ENCODE measurements around the gene PGPEP1. TPM values are rescaled to one million over a fixed set of nuclear protein-coding genes. Genes with fewer than 3 reads are reported as not detected.

The PGPEP1 gene
- total RNA-seq, 1 donor from 2014 or later = 27.5 TPM

DNA sequence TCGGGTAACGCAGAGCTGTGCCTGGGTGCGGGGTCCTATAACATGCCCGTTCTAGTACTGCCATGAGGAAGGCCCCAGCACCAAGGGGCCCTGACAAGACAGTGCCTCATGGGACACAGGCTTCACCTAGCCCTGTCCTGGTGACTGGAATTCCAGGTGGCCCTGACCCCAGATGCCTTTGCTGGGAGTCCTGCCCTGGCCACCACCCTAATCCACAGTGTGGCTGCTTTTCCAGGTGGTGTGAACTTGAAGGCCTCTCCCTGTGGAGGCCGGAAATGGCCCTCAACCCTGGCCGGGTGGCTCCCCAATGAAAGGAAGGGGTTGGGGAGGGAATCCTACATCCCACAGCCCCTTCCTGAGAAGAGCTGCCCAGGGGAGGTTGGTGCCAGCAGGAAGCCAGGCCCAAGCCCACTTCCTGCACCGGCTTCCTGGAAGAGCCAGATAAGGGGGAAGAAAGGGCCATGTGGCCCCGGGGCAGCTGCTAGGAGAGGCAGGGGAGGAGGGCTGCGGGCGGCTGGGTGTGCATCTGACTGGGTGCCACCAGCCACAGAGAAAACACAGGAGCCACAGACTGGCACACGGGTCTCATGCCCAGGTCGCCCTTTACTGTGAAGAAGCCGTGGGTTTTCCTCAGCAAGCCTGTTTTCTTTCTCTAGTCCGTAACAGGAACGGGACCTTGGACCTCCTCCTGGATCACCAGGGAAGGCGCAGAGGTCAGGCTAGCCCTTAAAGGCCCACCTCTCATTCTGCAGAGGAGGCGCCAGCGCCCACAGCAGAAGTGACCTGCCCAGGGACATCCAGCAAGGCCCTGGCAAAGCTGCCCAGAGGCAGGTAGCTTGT is 22.2 kb upstream of the PGPEP1 start:
- no peak overlapping the region for H3K4me3 ChIP-seq
- no peaks in the 10 kb centered on the region for H3K27me3 ChIP-seq
- peaks cover 35% of the 10 kb centered on the region for H3K4me1 ChIP-seq
- no peaks in the 10 kb centered on the region for H3K9me3 ChIP-seq
- intact Hi-C loops (cut with DNase I) = no loop called here
- H3K27ac ChIP-seq = peak overlapping the region; percentile 42
- TF ChIP-seq POLR2AphosphoS5 (IDR thresholded peaks at IDR 0.05; ENCODE audit: insufficient read depth in 1 of 2, low read depth in 1 of 2) (peak in 1 of 2 donors; percentile 45), POLR2A (IDR thresholded peaks at IDR 0.05) (no peak)
- DNase-seq (ENCODE audit: extremely low spot score in 2 of 2) = no peak
- no peaks in the 10 kb centered on the region for H3K36me3 ChIP-seq

DNA sequence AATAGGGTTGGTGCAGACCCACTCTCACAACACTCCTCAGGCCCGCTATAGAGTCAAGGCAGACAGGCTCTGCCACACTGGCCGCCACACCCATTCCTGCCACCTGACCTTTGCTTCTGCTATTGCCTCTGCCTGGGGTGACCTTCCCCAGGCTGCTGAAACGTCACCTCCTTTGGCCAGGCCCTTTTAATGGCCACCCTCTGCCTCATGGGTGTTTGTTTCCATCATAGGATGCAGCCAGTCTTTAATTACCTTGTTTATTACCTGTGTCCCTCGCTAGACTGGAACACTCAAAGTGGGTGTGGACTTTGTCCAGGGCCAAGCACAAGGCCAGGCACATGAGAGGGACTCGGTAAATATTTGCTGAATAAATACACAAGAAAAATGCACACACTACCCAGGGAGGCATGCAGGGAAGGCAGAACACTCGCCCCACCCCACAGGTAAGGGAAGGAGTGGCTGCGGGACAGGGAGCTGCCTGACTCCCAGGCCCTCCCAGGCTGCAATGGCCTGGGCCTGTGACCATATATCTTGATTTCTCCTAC is 20.7 kb upstream of the PGPEP1 start:
- TF ChIP-seq, protein P1, sequence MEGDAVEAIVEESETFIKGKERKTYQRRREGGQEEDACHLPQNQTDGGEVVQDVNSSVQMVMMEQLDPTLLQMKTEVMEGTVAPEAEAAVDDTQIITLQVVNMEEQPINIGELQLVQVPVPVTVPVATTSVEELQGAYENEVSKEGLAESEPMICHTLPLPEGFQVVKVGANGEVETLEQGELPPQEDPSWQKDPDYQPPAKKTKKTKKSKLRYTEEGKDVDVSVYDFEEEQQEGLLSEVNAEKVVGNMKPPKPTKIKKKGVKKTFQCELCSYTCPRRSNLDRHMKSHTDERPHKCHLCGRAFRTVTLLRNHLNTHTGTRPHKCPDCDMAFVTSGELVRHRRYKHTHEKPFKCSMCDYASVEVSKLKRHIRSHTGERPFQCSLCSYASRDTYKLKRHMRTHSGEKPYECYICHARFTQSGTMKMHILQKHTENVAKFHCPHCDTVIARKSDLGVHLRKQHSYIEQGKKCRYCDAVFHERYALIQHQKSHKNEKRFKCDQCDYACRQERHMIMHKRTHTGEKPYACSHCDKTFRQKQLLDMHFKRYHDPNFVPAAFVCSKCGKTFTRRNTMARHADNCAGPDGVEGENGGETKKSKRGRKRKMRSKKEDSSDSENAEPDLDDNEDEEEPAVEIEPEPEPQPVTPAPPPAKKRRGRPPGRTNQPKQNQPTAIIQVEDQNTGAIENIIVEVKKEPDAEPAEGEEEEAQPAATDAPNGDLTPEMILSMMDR (IDR thresholded peaks at IDR 0.05) = no peak
- TF ChIP-seq POLR2AphosphoS5 (IDR thresholded peaks at IDR 0.05; ENCODE audit: insufficient read depth in 1 of 2, low read depth in 1 of 2) = no peak
- Histone ChIP-seq H3K4me3 (no peak overlapping the region), H3K9me3 (no peaks in the 10 kb centered on the region), H3K27me3 (no peaks in the 10 kb centered on the region), H3K4me1 (peaks cover 40% of the 10 kb centered on the region), H3K36me3 (no peaks in the 10 kb centered on the region), H3K27ac (peak overlapping the region; percentile 20)
- DNase-seq (ENCODE audit: extremely low spot score in 2 of 2) = no peak
- intact Hi-C loops (cut with DNase I) = no loop called here

DNA sequence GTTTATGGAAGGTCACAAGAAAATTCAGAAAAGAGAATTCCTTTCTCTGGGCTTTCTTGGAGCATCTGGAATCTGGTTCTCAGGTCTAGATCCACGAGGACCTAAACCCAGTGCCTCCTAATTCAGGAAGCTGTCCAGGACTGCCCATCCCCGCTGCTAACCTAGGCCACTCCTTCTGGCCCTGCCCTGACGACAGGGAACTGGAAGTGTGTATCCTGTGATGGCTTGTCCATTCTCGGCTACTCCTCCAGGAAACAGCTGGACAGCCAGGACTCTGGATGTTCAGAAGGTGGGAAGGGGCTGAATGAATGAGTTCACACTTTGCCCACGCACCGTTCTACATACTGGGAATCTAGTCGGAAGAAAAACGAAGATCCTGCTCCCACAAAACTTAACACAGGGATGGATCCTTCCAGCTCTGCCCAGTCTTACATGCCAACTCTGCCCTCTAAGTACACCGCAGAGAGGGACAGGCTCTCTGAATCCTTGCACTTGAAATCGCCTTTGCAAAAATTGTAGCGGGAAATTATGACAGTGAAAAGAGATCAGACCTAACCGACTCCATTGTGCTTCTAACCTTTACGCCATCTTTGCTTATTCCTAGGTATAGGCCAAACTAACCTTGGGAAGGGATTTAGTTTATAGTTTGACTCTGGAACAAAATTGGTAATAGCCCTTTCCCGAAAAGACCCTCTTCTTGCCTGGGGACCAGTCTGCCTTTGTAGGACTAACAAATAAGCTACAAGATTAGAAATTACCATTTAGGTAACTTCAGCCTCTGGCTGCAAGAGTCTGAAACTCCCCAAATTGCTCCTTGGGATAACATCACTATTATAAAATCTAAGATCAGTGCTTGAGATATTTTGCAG is 19.3 kb upstream of the PGPEP1 start:
- Histone ChIP-seq H3K9me3 (no peaks in the 10 kb centered on the region), H3K4me3 (no peak overlapping the region), H3K27ac (peak overlapping the region; percentile 89), H3K4me1 (peaks cover 40% of the 10 kb centered on the region), H3K27me3 (no peaks in the 10 kb centered on the region), H3K36me3 (no peaks in the 10 kb centered on the region)
- intact Hi-C loops (cut with DNase I) = no loop called here
- no peak for DNase-seq (ENCODE audit: extremely low spot score in 2 of 2)
- TF ChIP-seq POLR2AphosphoS5 (IDR thresholded peaks at IDR 0.05; ENCODE audit: insufficient read depth in 1 of 2, low read depth in 1 of 2) (no peak), POLR2A (IDR thresholded peaks at IDR 0.05) (no peak)
- TF ChIP-seq, protein P1 (IDR thresholded peaks at IDR 0.05) = no peak

DNA sequence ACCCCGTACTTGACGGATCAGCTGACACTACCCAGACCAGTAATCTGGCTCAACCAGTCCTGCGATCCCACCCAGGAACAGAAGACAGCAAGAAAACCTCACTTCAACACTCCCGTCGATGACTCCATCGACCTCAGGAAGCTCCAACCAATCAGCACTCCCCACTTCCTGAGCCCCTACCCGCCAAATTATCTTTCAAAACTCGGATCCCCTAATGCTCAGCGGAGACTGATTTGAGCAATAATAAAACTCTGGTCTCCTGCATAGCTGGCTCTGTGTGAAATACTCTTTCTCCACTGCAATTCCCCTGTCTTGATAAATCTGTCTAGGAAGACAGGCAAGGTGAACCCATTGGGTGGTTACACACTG is 18.7 kb upstream of the PGPEP1 start:
- intact Hi-C loops (cut with DNase I) = no loop called here

DNA sequence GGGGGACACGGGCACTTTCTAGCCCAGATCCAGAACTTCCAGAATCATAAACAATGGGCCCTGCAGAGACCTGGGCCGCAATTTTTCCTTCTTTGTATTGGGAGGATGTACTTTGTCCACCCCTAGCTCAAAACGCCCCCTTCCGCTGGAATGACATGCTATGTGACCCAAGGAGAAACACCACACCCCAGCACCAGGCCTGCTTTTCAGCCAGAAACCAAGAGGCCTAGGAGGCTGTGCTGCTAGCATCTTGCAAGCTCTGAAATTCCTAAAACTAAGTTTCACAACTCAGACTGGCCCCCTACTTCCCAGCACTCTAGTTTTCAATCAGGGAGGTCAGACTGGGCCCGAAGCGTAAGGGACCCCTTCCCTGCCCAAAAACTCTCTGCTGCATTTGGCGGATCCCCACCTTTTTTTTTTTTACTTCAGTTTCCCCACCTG is 18.1 kb upstream of the PGPEP1 start:
- H3K27ac ChIP-seq = peak overlapping the region; percentile 89
- peak overlapping the region; percentile 71 to 73 for H3K4me3 ChIP-seq
- no peaks in the 10 kb centered on the region for H3K27me3 ChIP-seq
- no peak for DNase-seq (ENCODE audit: extremely low spot score in 2 of 2)
- TF ChIP-seq, protein P1 (IDR thresholded peaks at IDR 0.05) = no peak
- no peak for TF ChIP-seq POLR2AphosphoS5 (IDR thresholded peaks at IDR 0.05; ENCODE audit: insufficient read depth in 1 of 2, low read depth in 1 of 2)
- no peak for TF ChIP-seq POLR2A (IDR thresholded peaks at IDR 0.05)
- no peaks in the 10 kb centered on the region for H3K9me3 ChIP-seq
- peaks cover 40% of the 10 kb centered on the region for H3K4me1 ChIP-seq
- intact Hi-C loops (cut with DNase I) = no loop called here
- H3K36me3 ChIP-seq = no peaks in the 10 kb centered on the region

More for the DNA sequence above, 18.7 kb upstream of the PGPEP1 start:
- Histone ChIP-seq H3K4me1 (peaks cover 40% of the 10 kb centered on the region), H3K4me3 (peak overlapping the region; percentile 71 to 73), H3K27ac (peak overlapping the region; percentile 89), H3K27me3 (no peaks in the 10 kb centered on the region), H3K9me3 (no peaks in the 10 kb centered on the region), H3K36me3 (no peaks in the 10 kb centered on the region)
- TF ChIP-seq, protein P1 (IDR thresholded peaks at IDR 0.05) = no peak
- TF ChIP-seq POLR2A (IDR thresholded peaks at IDR 0.05) = no peak
- TF ChIP-seq POLR2AphosphoS5 (IDR thresholded peaks at IDR 0.05; ENCODE audit: insufficient read depth in 1 of 2, low read depth in 1 of 2) = no peak
- DNase-seq (ENCODE audit: extremely low spot score in 2 of 2) = no peak

Measured in vagina (tissue), 2 donors.